GM23338 (cell line): ENCODE results near the gene TNNI3K. TPM values are rescaled to one million over a fixed set of nuclear protein-coding genes. Genes with fewer than 3 reads are reported as not detected.
A peak's percentile ranks its signal among the peaks of the same experiment; 100 is the strongest.

Experiments used
- ATAC-seq: fragments of 200-7000 bp; cut with Tn5 transposase; 3 replicates; pipeline ENCODE4 v1.9.1; 2020
- DNase-seq: peaks from one replicate; pipeline ENCODE4 v3.0.0-alpha.2; 2015; ENCODE audit warnings: low spot score
- H2AFZ ChIP-seq: fragments of 200-600 bp; sonication (generic); 2 replicates; pipeline ENCODE4 v1.8.0; 2016; ENCODE audit warnings: antibody characterized with exemption, mild to moderate bottlenecking, moderate library complexity
- H3F3A ChIP-seq: fragments of 200-600 bp; sonication (generic); replicated peaks from 2 replicates; pipeline ENCODE4 v1.8.0; 2017; ENCODE audit warnings: antibody characterized with exemption, mixed run types, low read depth
- H3K27ac ChIP-seq: fragments of 200-600 bp; sonication (generic); 2 replicates; pipeline ENCODE4 v1.6.1; 2016; ENCODE audit warnings: low read depth
- H3K27me3 ChIP-seq: fragments of 200-600 bp; sonication (generic); 2 replicates; pipeline ENCODE4 v1.8.0; 2016; ENCODE audit warnings: mild to moderate bottlenecking, mixed run types, moderate library complexity; ENCODE audit not compliant: insufficient read depth
- H3K36me3 ChIP-seq: fragments of 200-600 bp; sonication (generic); 2 replicates; pipeline ENCODE4 v1.8.0; 2016; ENCODE audit warnings: mild to moderate bottlenecking; ENCODE audit not compliant: insufficient read depth
- H3K4me1 ChIP-seq: fragments of 200-600 bp; sonication (generic); 2 replicates; pipeline ENCODE4 v1.8.0; 2016; ENCODE audit warnings: mild to moderate bottlenecking, moderate library complexity; ENCODE audit not compliant: insufficient read depth
- H3K4me2 ChIP-seq: fragments of 200-600 bp; sonication (generic); 2 replicates; pipeline ENCODE4 v1.7.1; 2017; ENCODE audit warnings: mixed run types
- H3K4me3 ChIP-seq: fragments of 200-600 bp; sonication (generic); 2 replicates; pipeline ENCODE4 v1.6.1; 2016; ENCODE audit warnings: mixed run types
- H3K79me2 ChIP-seq: fragments of 200-600 bp; sonication (generic); replicated peaks from 2 replicates; pipeline ENCODE4 v1.8.0; 2017; ENCODE audit warnings: mild to moderate bottlenecking; ENCODE audit not compliant: insufficient read depth
- H3K9me2 ChIP-seq: fragments of 200-600 bp; sonication (generic); 2 replicates; pipeline ENCODE4 v1.8.0; 2017; ENCODE audit not compliant: insufficient read depth
- H4K20me1 ChIP-seq: fragments of 200-600 bp; sonication (generic); replicated peaks from 2 replicates; pipeline ENCODE4 v1.8.0; 2017; ENCODE audit warnings: mild to moderate bottlenecking; ENCODE audit not compliant: insufficient read depth
- H3K27ac Mint-ChIP-seq: 2 replicates; pipeline ENCODE4 v1.8.0; 2020; ENCODE audit warnings: inconsistent platforms, mild to moderate bottlenecking, moderate library complexity, mixed read lengths
- H3K27me3 Mint-ChIP-seq: 3 replicates; pipeline ENCODE4 v1.8.0; 2022; ENCODE audit warnings: low read depth, mild to moderate bottlenecking, moderate library complexity, mixed read lengths, inconsistent platforms; ENCODE audit not compliant: insufficient read depth, poor library complexity
- H3K36me3 Mint-ChIP-seq: 3 replicates; pipeline ENCODE4 v1.8.0; 2021; ENCODE audit warnings: low read depth, mild to moderate bottlenecking, inconsistent platforms, moderate library complexity, mixed read lengths
- H3K4me1 Mint-ChIP-seq: 3 replicates; pipeline ENCODE4 v1.8.0; 2020; ENCODE audit warnings: mild to moderate bottlenecking, inconsistent platforms, mixed read lengths
- H3K4me3 Mint-ChIP-seq: 3 replicates; pipeline ENCODE4 v1.8.0; 2021; ENCODE audit warnings: moderate library complexity, mild to moderate bottlenecking, inconsistent platforms, mixed read lengths
- H3K9me3 Mint-ChIP-seq: 3 replicates; pipeline ENCODE4 v1.8.0; 2020; ENCODE audit warnings: moderate library complexity, mild to moderate bottlenecking, inconsistent platforms, mixed read lengths
- CREB1 ChIP-seq: fragments of 250-450 bp; sonication (Bioruptor Pico); IDR thresholded peaks from 2 replicates; pipeline ENCODE4 v1.5.0; 2020; ENCODE audit warnings: low read depth, mild to moderate bottlenecking, moderate library complexity
- CTCF ChIP-seq, 2 experiments: fragments of 200-600 bp in 1 of 2; sonication (generic) in 1 of 2; conservative IDR thresholded peaks; 2 replicates each; pipeline versions ENCODE4 v1.5.1 to v1.6.1; 2016 to 2017; ENCODE audit warnings: antibody characterized with exemption in 2 of 2, low read depth in 2 of 2, mild to moderate bottlenecking in 2 of 2, moderate library complexity in 1 of 2
- ETS1 ChIP-seq: IDR thresholded peaks from 2 replicates; pipeline ENCODE4 v1.6.1; 2016; ENCODE audit warnings: antibody characterized with exemption
- EZH2 ChIP-seq: fragments of 200-600 bp; sonication (generic); IDR thresholded peaks from one replicate; pipeline ENCODE4 v1.8.0; 2017; ENCODE audit warnings: antibody characterized with exemption, mild to moderate bottlenecking, low read depth; ENCODE audit not compliant: unreplicated experiment
- EZH2phosphoT487 ChIP-seq: fragments of 200-600 bp; sonication (generic); IDR thresholded peaks from one replicate; pipeline ENCODE4 v1.8.1; 2018; ENCODE audit warnings: antibody characterized with exemption; ENCODE audit not compliant: unreplicated experiment
- JUNB ChIP-seq: IDR thresholded peaks from one replicate; pipeline ENCODE4 v1.6.1; 2016; ENCODE audit warnings: antibody characterized with exemption; ENCODE audit not compliant: unreplicated experiment
- NANOG ChIP-seq: IDR thresholded peaks from 2 replicates; pipeline ENCODE4 v1.6.1; 2016; ENCODE audit warnings: antibody characterized with exemption, borderline replicate concordance
- POLR2AphosphoS5 ChIP-seq: IDR thresholded peaks from 2 replicates; pipeline ENCODE4 v1.6.1; 2016; ENCODE audit warnings: antibody characterized with exemption, low read depth
- REST ChIP-seq: IDR thresholded peaks from one replicate; pipeline ENCODE4 v1.6.1; 2018; ENCODE audit warnings: antibody characterized with exemption; ENCODE audit not compliant: unreplicated experiment
- STAT1 ChIP-seq: IDR thresholded peaks from one replicate; pipeline ENCODE4 v1.6.1; 2016; ENCODE audit warnings: antibody characterized with exemption; ENCODE audit not compliant: unreplicated experiment
- ZNF114 ChIP-seq: fragments of 250-450 bp; sonication (Bioruptor Pico); IDR thresholded peaks from 2 replicates; pipeline ENCODE4 v1.5.0; 2020; ENCODE audit warnings: mild to moderate bottlenecking, moderate library complexity
- ZNF331 ChIP-seq: fragments of 250-450 bp; sonication (Bioruptor Pico); IDR thresholded peaks from 2 replicates; pipeline ENCODE4 v1.5.0; 2020; ENCODE audit warnings: low read depth, mild to moderate bottlenecking, moderate library complexity
- polyA plus RNA-seq: library from polyadenylated mRNA; unstranded; fragments of >200 nt; fragmentation: Nextera tagmentation; extraction: Ambion mirVana; gene quantifications from 2 replicates; pipeline ENCODE4 v1.2.1, GENCODE V29; 2016
- total RNA-seq: library from RNA; depleted of rRNA; stranded (reverse); fragments of >200 nt; shearing (Covaris generic); gene quantifications from 2 replicates; pipeline ENCODE4 v1.2.3, GENCODE V29; 2014

Gene TNNI3K
- total and polyA plus RNA-seq, 2 experiments from 2014 or later: not detected

DNA sequence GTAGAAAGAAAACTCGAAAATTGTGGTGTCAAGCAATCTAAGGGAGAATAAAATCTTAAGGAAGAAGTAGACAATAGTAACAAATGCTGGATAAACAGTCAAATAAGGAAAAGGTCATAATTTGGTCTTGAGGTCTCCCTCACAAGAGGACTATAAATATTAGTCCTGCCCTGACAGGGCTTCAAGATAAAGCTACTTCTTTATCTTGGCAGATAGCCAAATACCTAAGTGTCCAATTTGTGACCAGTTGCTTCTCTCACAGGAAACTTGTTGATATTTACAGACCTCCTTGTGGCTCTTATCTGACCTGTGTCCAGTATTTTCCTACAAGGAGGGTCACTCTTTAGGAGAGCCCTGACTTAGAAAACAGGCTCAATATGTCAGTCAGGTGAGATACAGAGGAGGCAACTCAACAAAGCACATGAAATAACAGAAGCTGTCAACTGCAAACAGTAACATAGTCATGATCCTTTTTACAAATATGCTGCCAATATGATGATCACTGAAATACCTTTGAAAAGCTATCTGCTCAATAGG is 88.8 kb downstream of the TNNI3K start:
- Mint-ChIP-seq H3K27ac (no peak overlapping the region), H3K9me3 (no peaks in the 10 kb centered on the region), H3K4me3 (no peak overlapping the region), H3K4me1 (no peaks in the 10 kb centered on the region), H3K27me3 (no peaks in the 10 kb centered on the region), H3K36me3 (no peaks in the 10 kb centered on the region)
- TF ChIP-seq ETS1 (no peak), CTCF (conservative IDR thresholded peaks at IDR 0.05; ENCODE audit: low read depth in 2 of 2) (no peak), EZH2phosphoT487 (no peak)
- ATAC-seq: no peak
- Histone ChIP-seq H3K4me2 (no peak overlapping the region), H3K4me1 (no peaks in the 10 kb centered on the region), H4K20me1 (no peaks in the 10 kb centered on the region), H3K79me2 (no peaks in the 10 kb centered on the region), H2AFZ (no peak overlapping the region), H3K27ac (no peak overlapping the region), H3K27me3 (no peaks in the 10 kb centered on the region), H3K9me2 (no peaks in the 10 kb centered on the region), H3K36me3 (no peaks in the 10 kb centered on the region), H3K4me3 (no peak overlapping the region), H3F3A (no peaks in the 10 kb centered on the region)
- no peak for DNase-seq

DNA sequence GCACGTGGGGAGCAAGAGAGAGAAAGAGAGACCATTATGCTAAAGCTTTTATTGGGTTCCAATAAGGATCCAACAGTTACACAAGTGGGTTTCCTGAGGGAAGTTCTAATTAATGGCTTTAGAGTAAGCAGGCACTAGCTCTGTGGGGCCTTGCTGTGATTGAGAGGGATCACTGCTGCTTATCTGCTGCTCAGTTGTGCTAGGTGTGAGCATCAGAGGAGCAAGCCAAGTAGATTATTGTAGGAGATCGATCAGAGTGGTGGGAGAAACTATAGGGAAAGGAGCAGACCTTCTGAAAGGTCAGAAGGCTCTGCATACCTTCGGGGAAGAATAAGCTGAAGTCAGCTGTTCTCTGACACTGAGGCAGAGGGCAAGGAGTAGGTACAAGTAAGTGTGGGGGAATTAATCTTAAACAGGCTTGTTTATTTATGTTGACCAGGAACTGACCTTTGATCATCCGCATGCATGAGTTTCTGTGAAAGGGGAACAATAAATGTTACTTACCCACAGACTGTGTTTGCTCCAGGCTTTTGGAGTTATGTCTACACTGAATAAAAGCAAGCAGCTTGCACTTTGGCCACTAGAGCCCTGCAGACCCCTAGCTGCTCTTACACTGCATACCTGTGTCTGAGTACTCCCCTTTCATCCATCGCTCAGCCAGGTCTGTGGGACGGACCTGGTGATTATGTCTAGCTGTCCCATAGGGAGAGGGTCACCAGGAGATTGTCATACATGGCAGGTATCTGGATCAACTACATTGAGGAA is 89.7 kb downstream of the TNNI3K start:
- H3K4me2 ChIP-seq: no peak overlapping the region
- no peaks in the 10 kb centered on the region for H3K27me3 ChIP-seq
- H3K9me3 Mint-ChIP-seq: no peaks in the 10 kb centered on the region
- H3K4me1 ChIP-seq: no peaks in the 10 kb centered on the region
- H3K27ac ChIP-seq: no peak overlapping the region
- ATAC-seq: no peak; the same call in 2 of the 3 replicates
- no peak overlapping the region for H3K4me3 ChIP-seq
- H2AFZ ChIP-seq: no peak overlapping the region
- TF ChIP-seq REST (no peak), JUNB (no peak), NANOG (no peak), STAT1 (no peak), POLR2AphosphoS5 (no peak), ZNF331 (no peak), EZH2 (no peak), CREB1 (no peak), ZNF114 (no peak), ETS1 (no peak), EZH2phosphoT487 (no peak)
- H3F3A ChIP-seq: no peaks in the 10 kb centered on the region
- no peaks in the 10 kb centered on the region for H3K36me3 ChIP-seq
- H3K4me1 Mint-ChIP-seq: no peaks in the 10 kb centered on the region
- no peaks in the 10 kb centered on the region for H3K27me3 Mint-ChIP-seq
- no peaks in the 10 kb centered on the region for H3K36me3 Mint-ChIP-seq
- H3K79me2 ChIP-seq: no peaks in the 10 kb centered on the region
- H3K4me3 Mint-ChIP-seq: no peak overlapping the region
- H3K27ac Mint-ChIP-seq: no peak overlapping the region
- no peaks in the 10 kb centered on the region for H3K9me2 ChIP-seq
- no peaks in the 10 kb centered on the region for H4K20me1 ChIP-seq
- DNase-seq: peak; percentile 5
